ENCODE measurements around the gene LCN12. TPM values are rescaled to one million over a fixed set of nuclear protein-coding genes. Genes with fewer than 3 reads are reported as not detected.

LCN12 gene
- total RNA-seq, 1 experiment from 2014 or later: 2.5 TPM

DNA sequence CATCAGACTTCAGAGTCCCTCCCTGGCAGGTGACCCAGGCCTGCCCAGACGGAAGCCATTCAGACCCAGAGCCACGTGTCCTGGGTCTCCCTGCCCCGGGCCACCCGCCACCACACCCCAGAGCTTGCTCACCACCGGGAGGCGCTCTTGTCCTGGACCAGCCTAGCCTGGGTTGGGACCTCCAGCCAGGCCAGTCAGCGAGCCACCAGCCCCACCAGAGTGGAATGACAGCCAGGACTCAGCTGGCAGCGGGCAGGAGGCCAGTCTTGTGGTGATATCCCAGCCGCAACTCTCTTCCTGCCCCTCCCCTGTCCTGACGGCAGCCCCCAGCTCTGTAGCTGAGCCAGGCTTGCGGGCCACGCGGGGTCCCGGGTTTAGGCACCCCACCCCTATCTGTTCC lies 23.6 kb downstream of the LCN12 start:
- intact Hi-C loops (cut with micrococcal nuclease; ENCODE audit: unreplicated experiment) (no loop called here), in situ Hi-C loops (cut with HindIII; ENCODE audit: low pct_unique_long_range_greater_than_20kb, low sequenced_read_pairs) (no loop called here)
- Histone ChIP-seq H3K4me3 (ENCODE audit: low read depth in 2 of 2, low read length in 2 of 2) (no peak overlapping the region), H3K36me3 (ENCODE audit: control insufficient read depth, insufficient read depth, low read length) (no peaks in the 10 kb centered on the region), H3K27ac (ENCODE audit: low read length) (no peak overlapping the region), H3K27me3 (ENCODE audit: control insufficient read depth, insufficient read depth, low read length) (no peaks in the 10 kb centered on the region), H3K4me1 (ENCODE audit: control insufficient read depth, insufficient read depth, low read length) (no peaks in the 10 kb centered on the region), H3K9me3 (ENCODE audit: control insufficient read depth, insufficient read depth, low read depth, low read length) (no peaks in the 10 kb centered on the region)
- POLR2A ChIA-PET: no interaction called here
- CTCF ChIA-PET: interaction anchor here (0.5 to 0.9 kb wide), 2 partner anchors 28 to 67 kb away, joined by 5 to 10 read pairs; no protein-coding TSS in a partner anchor
- DNase-seq (ENCODE audit: low read depth, low spot score): no peak
- TF ChIP-seq, protein P1, sequence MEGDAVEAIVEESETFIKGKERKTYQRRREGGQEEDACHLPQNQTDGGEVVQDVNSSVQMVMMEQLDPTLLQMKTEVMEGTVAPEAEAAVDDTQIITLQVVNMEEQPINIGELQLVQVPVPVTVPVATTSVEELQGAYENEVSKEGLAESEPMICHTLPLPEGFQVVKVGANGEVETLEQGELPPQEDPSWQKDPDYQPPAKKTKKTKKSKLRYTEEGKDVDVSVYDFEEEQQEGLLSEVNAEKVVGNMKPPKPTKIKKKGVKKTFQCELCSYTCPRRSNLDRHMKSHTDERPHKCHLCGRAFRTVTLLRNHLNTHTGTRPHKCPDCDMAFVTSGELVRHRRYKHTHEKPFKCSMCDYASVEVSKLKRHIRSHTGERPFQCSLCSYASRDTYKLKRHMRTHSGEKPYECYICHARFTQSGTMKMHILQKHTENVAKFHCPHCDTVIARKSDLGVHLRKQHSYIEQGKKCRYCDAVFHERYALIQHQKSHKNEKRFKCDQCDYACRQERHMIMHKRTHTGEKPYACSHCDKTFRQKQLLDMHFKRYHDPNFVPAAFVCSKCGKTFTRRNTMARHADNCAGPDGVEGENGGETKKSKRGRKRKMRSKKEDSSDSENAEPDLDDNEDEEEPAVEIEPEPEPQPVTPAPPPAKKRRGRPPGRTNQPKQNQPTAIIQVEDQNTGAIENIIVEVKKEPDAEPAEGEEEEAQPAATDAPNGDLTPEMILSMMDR (IDR thresholded peaks at IDR 0.05): no peak
- TF ChIP-seq TCF7L2 (IDR thresholded peaks at IDR 0.05; ENCODE audit: low read depth, low read length) (no peak), SIN3A (IDR thresholded peaks at IDR 0.05; ENCODE audit: borderline replicate concordance, insufficient read depth, low read depth, low read length) (no peak), POLR2AphosphoS5 (IDR thresholded peaks at IDR 0.05; ENCODE audit: low read depth, low read length) (no peak)
- TF ChIP-seq, protein P2, sequence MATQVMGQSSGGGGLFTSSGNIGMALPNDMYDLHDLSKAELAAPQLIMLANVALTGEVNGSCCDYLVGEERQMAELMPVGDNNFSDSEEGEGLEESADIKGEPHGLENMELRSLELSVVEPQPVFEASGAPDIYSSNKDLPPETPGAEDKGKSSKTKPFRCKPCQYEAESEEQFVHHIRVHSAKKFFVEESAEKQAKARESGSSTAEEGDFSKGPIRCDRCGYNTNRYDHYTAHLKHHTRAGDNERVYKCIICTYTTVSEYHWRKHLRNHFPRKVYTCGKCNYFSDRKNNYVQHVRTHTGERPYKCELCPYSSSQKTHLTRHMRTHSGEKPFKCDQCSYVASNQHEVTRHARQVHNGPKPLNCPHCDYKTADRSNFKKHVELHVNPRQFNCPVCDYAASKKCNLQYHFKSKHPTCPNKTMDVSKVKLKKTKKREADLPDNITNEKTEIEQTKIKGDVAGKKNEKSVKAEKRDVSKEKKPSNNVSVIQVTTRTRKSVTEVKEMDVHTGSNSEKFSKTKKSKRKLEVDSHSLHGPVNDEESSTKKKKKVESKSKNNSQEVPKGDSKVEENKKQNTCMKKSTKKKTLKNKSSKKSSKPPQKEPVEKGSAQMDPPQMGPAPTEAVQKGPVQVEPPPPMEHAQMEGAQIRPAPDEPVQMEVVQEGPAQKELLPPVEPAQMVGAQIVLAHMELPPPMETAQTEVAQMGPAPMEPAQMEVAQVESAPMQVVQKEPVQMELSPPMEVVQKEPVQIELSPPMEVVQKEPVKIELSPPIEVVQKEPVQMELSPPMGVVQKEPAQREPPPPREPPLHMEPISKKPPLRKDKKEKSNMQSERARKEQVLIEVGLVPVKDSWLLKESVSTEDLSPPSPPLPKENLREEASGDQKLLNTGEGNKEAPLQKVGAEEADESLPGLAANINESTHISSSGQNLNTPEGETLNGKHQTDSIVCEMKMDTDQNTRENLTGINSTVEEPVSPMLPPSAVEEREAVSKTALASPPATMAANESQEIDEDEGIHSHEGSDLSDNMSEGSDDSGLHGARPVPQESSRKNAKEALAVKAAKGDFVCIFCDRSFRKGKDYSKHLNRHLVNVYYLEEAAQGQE (IDR thresholded peaks at IDR 0.05; ENCODE audit: insufficient read depth in 1 of 2, low read depth in 2 of 2, low read length in 1 of 2): no peak
- ATAC-seq: no peak
- no TSS peak for BruUV-seq (replicated peaks)

DNA sequence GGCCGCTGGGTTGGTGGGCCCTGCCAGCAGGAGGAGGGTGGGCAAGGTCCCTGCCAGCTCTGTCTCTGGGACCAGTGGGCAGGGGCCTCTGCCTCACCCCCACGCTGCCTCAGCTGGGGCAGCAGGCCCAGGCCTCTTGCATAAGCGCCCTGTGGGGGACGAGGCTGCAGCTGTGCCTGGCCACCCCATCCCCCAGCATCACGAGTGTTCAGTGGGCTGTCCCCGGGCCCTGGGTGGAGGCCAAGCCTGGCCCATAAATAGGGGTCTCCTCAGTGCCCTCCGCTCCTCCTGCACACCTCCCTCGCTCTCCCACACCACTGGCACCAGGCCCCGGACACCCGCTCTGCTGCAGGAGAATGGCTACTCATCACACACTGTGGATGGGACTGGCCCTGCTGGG lies 25.1 kb downstream of the LCN12 start, which contains the start of gene PTGDS:
Gene PTGDS, plus strand, starts transcription at position 282 of the 400 bp plus-strand sequence. Its CDS starts 75 bp downstream, at position 357.
- Histone ChIP-seq H3K4me3 (ENCODE audit: low read depth in 2 of 2, low read length in 2 of 2) (peak within 1 kb of the TSS; percentile 51 to 54), H3K36me3 (ENCODE audit: control insufficient read depth, insufficient read depth, low read length) (no peaks in the 10 kb centered on the region), H3K9me3 (ENCODE audit: control insufficient read depth, insufficient read depth, low read depth, low read length) (no peaks in the 10 kb centered on the region), H3K27me3 (ENCODE audit: control insufficient read depth, insufficient read depth, low read length) (no peaks in the 10 kb centered on the region), H3K4me1 (ENCODE audit: control insufficient read depth, insufficient read depth, low read length) (no peaks in the 10 kb centered on the region), H3K27ac (ENCODE audit: low read length) (no peak within 1 kb of the TSS)
- ATAC-seq: peak; percentile 12
- POLR2A ChIA-PET: no interaction called here
- in situ Hi-C loops (cut with HindIII; ENCODE audit: low pct_unique_long_range_greater_than_20kb, low sequenced_read_pairs): no loop called here
- BruUV-seq (replicated peaks): no TSS peak
- intact Hi-C loops (cut with micrococcal nuclease; ENCODE audit: unreplicated experiment): no loop called here
- DNase-seq (ENCODE audit: low read depth, low spot score): no peak
- TF ChIP-seq SIN3A (IDR thresholded peaks at IDR 0.05; ENCODE audit: borderline replicate concordance, insufficient read depth, low read depth, low read length) (no peak), TCF7L2 (IDR thresholded peaks at IDR 0.05; ENCODE audit: low read depth, low read length) (no peak), POLR2AphosphoS5 (IDR thresholded peaks at IDR 0.05; ENCODE audit: low read depth, low read length) (no peak)
- TF ChIP-seq, protein P1 (IDR thresholded peaks at IDR 0.05): no peak
- TF ChIP-seq, protein P2 (IDR thresholded peaks at IDR 0.05; ENCODE audit: insufficient read depth in 1 of 2, low read depth in 2 of 2, low read length in 1 of 2): no peak
- CTCF ChIA-PET: no interaction called here

All from Panc1 (cell line).